Heart left ventricle (tissue), 16 donors: Measurements from ENCODE around the gene CCDC78. TPM values are rescaled to one million over a fixed set of nuclear protein-coding genes. Genes with fewer than 3 reads are reported as not detected.
"Not testable (repeated sequence)": the region's sequence is repeated elsewhere in the genome, so short reads cannot be mapped to it uniquely, and the experiment has no call there.

ENCODE experiments used
- ATAC-seq, 4 donors: fragments of 200-7000 bp; cut with Tn5 transposase; one replicate each; pipeline ENCODE4 v1.9.1; 2020 to 2022; ENCODE audit warnings: moderate library complexity in 4 of 4, mild to moderate bottlenecking in 3 of 4, moderate number of reproducible peaks in 1 of 4
- DNase-seq, 5 donors: peaks; one replicate each; pipeline ENCODE4 v3.0.0-alpha.2; 2020
- H3K27ac ChIP-seq, 12 donors: fragments of 200-600 bp; sonication (generic) in 4 of 12; one replicate each; pipeline versions ENCODE4 v1.5.0 to v1.8.0; 2016 to 2022; ENCODE audit warnings: mild to moderate bottlenecking in 2 of 12
- H3K27me3 ChIP-seq, 9 donors: fragments of 200-600 bp; sonication (generic) in 2 of 9; one replicate each; pipeline versions ENCODE4 v1.5.1 to v1.8.0; 2016 to 2022; ENCODE audit warnings: mild to moderate bottlenecking in 3 of 9
- H3K36me3 ChIP-seq, 9 donors: fragments of 200-600 bp; sonication (generic) in 2 of 9; one replicate each; pipeline versions ENCODE4 v1.5.0 to v1.8.0; 2018 to 2022; ENCODE audit warnings: mild to moderate bottlenecking in 2 of 9
- H3K4me1 ChIP-seq, 12 donors: fragments of 200-600 bp; sonication (generic) in 4 of 12; one replicate each; pipeline versions ENCODE4 v1.5.0 to v1.8.0; 2016 to 2022; ENCODE audit warnings: mild to moderate bottlenecking in 3 of 12
- H3K4me3 ChIP-seq, 12 donors: fragments of 200-600 bp; sonication (generic) in 4 of 12; one replicate each; pipeline versions ENCODE4 v1.5.0 to v1.8.0; 2017 to 2022; ENCODE audit warnings: mild to moderate bottlenecking in 9 of 12, moderate library complexity in 4 of 12
- H3K9me3 ChIP-seq, 12 donors: fragments of 200-600 bp; sonication (generic) in 4 of 12; one replicate each; pipeline versions ENCODE4 v1.5.0 to v1.8.0; 2016 to 2022; ENCODE audit warnings: mild to moderate bottlenecking in 1 of 12
- POLR2A ChIP-seq, 2 donors: fragments of 450-650 bp; IDR thresholded peaks; one replicate each; pipeline ENCODE4 v1.6.1; 2017; ENCODE audit warnings: antibody characterized with exemption in 2 of 2, mild to moderate bottlenecking in 2 of 2, moderate library complexity in 2 of 2
- WGBS, 4 donors: extraction: QIAGEN DNeasy Blood & Tissue Kit in 2 of 4; methylation state at CpG; one replicate each; pipeline versions ENCODE4 v1.1.5 to v1.1.7; 2013 to 2018; 5-methylcytosine and 5-hydroxymethylcytosine counted together
- intact Hi-C, 10 donors: fragments of 100-400 bp; cut with DNase I; formaldehyde crosslinking; loops; one replicate each; pipeline versions ENCODE4 v1.11.1 to v1.14.2; 2022
- polyA plus RNA-seq, 2 donors: library from polyadenylated mRNA; stranded (reverse); fragments of 200-250 nt; gene quantifications; one replicate each; pipeline ENCODE4 v1.2.3, GENCODE V29; 2013
- total RNA-seq, 9 donors: library from RNA; depleted of rRNA in 2 of 9; stranded (reverse); fragments of >200 nt in 2 of 9; fragmentation: NEBNext Ultra II Directional in 3 of 9; extraction: Animal tissue kit (Norgen Biotek cat#: 25700) in 3 of 9; gene quantifications; one replicate each; pipeline versions ENCODE4 v1.1.0 to v1.2.4, GENCODE V29; 2016 to 2023
- TF ChIP-seq, protein P1 (sequence below), 12 donors: fragments of 200-600 bp; sonication (generic) in 4 of 12; IDR thresholded peaks; one replicate each; pipeline versions ENCODE4 v1.5.0 to v1.8.0; 2018 to 2022; ENCODE audit warnings: antibody characterized with exemption in 12 of 12, mild to moderate bottlenecking in 5 of 12
- donor health status: ischemic (EF 13 %, LVEDD 7.1; RV severe dilation, severe dysfunction).
- donor health status: healthy with polysubstance abuse.
- donor health status: DM: no; HTN: yes; CAD: no.
- donor health status: DM: no; HTN: no; CAD: no.
- donor health status: ischemic (EF 25% LVEDD 6.9; RV normal size, moderate dysfunction).
- donor health status: ischemic (EF 25% LVEDD 5.7; RV mildly dilated, moderate dysfunction).
- donor health status: healthy.
- donor health status: DM: yes; HTN: yes; CAD: no.
- donor health status: ischemic (EF 35%, LVEDD 5.7; RV mildly dilated, moderate dysfunction).
- donor health status: nonischemic (EF 11% LVEDD 7.7; RV severe dilation, severe dysfunction).
- donor health status: DM: yes; HTN: yes; CAD: no.
- donor health status: PGD.
- donor health status: ischemic (EF 29% LVEDD 5.4; RV normal size, mild dysfunction).
- donor health status: nonischemic (EF 23%, LVEDD 6.1; RV moderate dilation, normal function).

The CCDC78 gene
- total and polyA plus RNA-seq, 11 donors, result 0.35 to 1.3 (median 0.59) TPM; not detected in 3

DNA sequence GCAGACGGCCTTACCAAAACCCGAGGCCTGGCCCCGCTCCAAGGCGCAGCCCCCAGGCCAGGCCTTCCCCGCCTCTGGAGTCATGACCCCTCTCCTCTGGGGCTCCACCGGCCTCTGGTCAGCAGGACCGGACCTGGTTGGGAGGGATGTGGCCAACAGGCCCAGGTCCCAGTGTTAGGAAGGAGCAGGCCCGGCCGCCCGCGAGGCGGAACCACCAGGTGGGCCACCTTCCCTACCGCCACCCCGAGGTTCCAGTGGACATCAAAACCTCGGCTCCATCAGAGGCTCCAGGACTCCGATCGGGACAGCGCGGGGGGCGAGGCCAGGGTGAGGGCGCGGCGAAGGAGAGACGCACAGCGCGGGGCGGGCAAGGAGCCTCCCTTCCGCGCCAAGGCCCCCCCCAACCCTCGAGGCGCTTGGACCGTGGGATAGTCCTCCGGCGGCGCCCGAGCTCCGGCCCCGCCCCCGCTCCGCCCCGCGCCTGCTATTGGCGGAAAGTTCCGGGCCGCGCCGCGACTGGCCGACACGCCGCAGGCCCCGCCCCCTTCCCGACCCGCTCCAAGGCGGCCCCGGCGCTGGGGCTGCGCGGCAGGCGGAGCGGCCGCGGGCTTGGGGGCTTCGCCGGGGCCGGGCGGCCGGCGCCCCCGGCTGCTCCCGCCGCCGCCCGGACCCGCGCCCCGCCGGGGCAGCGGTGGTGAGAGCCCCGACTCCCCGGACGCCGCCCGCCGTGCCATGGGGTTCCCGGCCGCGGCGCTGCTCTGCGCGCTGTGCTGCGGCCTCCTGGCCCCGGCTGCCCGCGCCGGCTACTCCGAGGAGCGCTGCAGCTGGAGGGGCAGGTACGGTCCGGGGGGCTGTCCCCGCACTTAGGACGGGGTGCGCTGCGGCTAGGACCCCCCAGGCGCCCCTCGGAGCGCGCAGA lies 11.4 kb downstream of the CCDC78 start, which contains the start of gene METRN:
TSS of gene METRN (plus strand) at position 561 of the 919 bp plus-strand sequence. CDS start at position 733, 172 bp downstream.
- Histone ChIP-seq H3K27me3 (peaks cover 6 to 34% (median 17%) of the 10 kb centered on the region in 9 donors), H3K27ac (peak within 1 kb of the TSS in 9 of 12 donors; percentile 18 to 58 (median 37)), H3K4me3 (peak within 1 kb of the TSS; percentile 62 to 93 (median 74)), H3K36me3 (peaks cover 0 to 4% (median 0%) of the 10 kb centered on the region in 9 donors), H3K4me1 (peaks cover 0 to 52% (median 28%) of the 10 kb centered on the region in 12 donors), H3K9me3 (no peaks in the 10 kb centered on the region)
- ATAC-seq, result peak; percentile 69 to 90 (median 85)
- DNase-seq, result peak; percentile 94 to 96 (median 95)
- TF ChIP-seq, protein P1, sequence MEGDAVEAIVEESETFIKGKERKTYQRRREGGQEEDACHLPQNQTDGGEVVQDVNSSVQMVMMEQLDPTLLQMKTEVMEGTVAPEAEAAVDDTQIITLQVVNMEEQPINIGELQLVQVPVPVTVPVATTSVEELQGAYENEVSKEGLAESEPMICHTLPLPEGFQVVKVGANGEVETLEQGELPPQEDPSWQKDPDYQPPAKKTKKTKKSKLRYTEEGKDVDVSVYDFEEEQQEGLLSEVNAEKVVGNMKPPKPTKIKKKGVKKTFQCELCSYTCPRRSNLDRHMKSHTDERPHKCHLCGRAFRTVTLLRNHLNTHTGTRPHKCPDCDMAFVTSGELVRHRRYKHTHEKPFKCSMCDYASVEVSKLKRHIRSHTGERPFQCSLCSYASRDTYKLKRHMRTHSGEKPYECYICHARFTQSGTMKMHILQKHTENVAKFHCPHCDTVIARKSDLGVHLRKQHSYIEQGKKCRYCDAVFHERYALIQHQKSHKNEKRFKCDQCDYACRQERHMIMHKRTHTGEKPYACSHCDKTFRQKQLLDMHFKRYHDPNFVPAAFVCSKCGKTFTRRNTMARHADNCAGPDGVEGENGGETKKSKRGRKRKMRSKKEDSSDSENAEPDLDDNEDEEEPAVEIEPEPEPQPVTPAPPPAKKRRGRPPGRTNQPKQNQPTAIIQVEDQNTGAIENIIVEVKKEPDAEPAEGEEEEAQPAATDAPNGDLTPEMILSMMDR (IDR thresholded peaks at IDR 0.05), result no peak
- peak in 1 of 2 donors; percentile 42 for TF ChIP-seq POLR2A (IDR thresholded peaks at IDR 0.05)
- WGBS, 4 donors, result 2 to 10% (median 5%) methylated on average over 2 to 108 of the region's 108 CpGs
- intact Hi-C loops, result loop anchor here in 6 of 10 donors (1.0 to 5.0 kb wide), 3 partner anchors 26 to 342 kb away; no protein-coding TSS in a partner anchor

DNA sequence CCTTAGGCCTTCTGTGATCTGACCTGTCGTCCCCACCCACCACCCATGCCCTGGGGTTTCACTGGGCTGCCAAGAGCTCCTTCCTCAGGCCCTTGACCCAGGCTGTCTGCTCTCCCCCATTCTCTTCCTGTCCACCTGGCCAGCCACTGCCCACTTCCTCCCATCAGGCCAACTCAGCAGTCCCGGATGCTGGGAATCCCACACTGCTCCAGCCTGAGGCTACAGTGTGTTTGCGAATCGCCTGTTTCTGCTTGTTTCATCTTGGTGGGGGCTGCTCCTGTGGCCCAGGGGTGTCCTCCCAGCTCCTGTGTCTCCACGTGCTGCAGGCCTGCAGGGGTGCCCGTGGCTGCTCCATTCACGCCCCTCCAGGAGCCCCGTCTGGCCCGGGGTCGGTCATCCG lies 12.2 kb downstream of the CCDC78 start:
- H3K27me3 ChIP-seq, result peaks cover 10 to 36% (median 21%) of the 10 kb centered on the region in 9 donors
- intact Hi-C loops, result loop anchor here in 5 of 10 donors (1.0 to 5.0 kb wide), 3 partner anchors 27 to 343 kb away; no protein-coding TSS in a partner anchor
- ATAC-seq (no peak), DNase-seq (no peak)
- H3K27ac ChIP-seq, result no peak overlapping the region
- peaks cover 0 to 47% (median 21%) of the 10 kb centered on the region in 12 donors for H3K4me1 ChIP-seq
- no peak for TF ChIP-seq POLR2A (IDR thresholded peaks at IDR 0.05)
- TF ChIP-seq, protein P1 (IDR thresholded peaks at IDR 0.05), result no peak
- H3K9me3 ChIP-seq, result no peaks in the 10 kb centered on the region
- WGBS, 4 donors, result 72 to 78% (median 74%) methylated on average over 11 of the region's 11 CpGs
- peak overlapping the region in 5 of 12 donors; percentile 42 to 66 (median 43) for H3K4me3 ChIP-seq
- peaks cover 0 to 4% (median 0%) of the 10 kb centered on the region in 9 donors for H3K36me3 ChIP-seq

DNA sequence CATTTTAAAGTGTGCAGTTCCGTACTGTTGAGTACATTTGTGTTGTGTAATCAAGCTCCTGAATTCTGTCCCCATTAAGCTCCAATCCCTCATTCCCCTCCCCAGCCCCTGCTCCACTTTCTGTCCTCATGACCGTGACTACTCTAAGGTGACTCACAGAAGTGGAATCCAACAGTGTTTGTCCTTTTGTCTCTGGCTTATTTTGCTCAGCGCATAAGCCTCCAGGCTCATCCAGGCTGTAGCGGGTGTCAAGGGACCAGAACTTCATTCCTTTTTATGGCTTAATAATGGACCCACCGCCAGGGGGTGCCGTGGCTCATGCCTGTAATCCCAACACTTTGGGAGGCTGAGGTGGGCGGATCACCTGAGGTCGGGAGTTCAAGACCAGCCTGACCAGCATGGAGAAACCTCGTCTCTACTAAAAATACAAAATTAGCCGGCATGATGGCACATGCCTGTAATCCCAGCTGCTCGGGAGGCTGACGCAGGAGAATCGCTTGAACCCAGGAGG lies 13.4 kb downstream of the CCDC78 start:
- not testable (repeated sequence) for H3K9me3 ChIP-seq, H3K27ac ChIP-seq, DNase-seq, H3K36me3 ChIP-seq, H3K4me3 ChIP-seq, ATAC-seq
- 56 to 60% (median 57%) methylated on average over 13 of the region's 13 CpGs for WGBS, 4 donors
- peaks cover 0 to 47% (median 20%) of the 10 kb centered on the region in 12 donors for H3K4me1 ChIP-seq
- intact Hi-C loops, result loop anchor here in 4 of 10 donors (5.0 kb wide), 2 partner anchors 35 to 345 kb away; no protein-coding TSS in a partner anchor
- TF ChIP-seq, protein P1 (IDR thresholded peaks at IDR 0.05), result peak in 8 of 12 donors; percentile 11 to 38 (median 24)
- H3K27me3 ChIP-seq, result peaks cover 15 to 46% (median 30%) of the 10 kb centered on the region in 9 donors
